Dedifferentiated amniotic fluid mesenchymal stem cell (primary cell): ENCODE results near the gene PIP5K1B.
A peak's percentile ranks its signal among the peaks of the same experiment; 100 is the strongest.

Experiments
- DNase-seq: peaks from one replicate; pipeline ENCODE4 v3.0.0-alpha.2; 2016; ENCODE audit errors: extremely low spot score

PIP5K1B gene

DNA sequence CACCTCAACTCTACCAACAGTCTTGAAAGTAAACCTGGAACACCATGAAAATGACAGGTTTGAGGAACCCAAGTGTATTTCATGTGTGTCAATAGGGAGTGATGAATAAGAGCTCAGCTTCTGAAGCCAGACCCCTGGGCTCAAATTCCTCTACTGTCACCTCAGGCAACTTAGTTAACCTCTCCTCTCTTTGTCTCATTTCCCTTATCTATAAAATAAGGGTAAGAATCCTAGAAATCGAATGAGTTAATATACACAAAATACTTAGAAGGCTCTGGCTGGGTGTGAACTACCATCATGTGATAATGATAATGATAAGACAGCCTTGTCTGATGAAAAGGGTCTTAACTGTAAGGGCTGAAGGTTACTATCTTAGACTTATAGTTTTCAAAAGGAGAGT, 66.3 kb downstream of the PIP5K1B start:
- DNase-seq = no peak

- DNase-seq = no peak
Measured at GRCh38 chr9:68775003-68775730, 70.1 kb downstream of the PIP5K1B start.

GRCh38 chr9:68777070-68777763, 72.2 kb downstream of the PIP5K1B start:
- DNase-seq = no peak

- no peak for DNase-seq
Measured at GRCh38 chr9:68778635-68779034, 73.6 kb downstream of the PIP5K1B start.

GRCh38 chr9:68779558-68780379, 74.7 kb downstream of the PIP5K1B start:
- peak; percentile 94 for DNase-seq

DNA sequence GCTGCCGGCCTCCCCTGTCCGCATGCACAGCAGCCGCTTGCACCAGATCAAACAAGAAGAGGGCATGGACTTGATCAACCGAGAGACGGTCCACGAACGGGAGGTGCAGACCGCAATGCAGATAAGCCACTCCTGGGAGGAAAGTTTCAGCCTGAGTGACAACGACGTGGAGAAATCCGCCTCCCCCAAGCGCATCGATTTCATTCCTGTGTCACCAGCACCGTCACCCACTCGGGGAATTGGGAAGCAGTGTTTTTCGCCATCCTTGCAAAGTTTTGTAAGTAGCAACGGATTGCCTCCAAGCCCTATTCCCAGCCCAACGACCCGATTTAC, 75.3 kb downstream of the PIP5K1B start:
- DNase-seq = peak; percentile 16

DNA sequence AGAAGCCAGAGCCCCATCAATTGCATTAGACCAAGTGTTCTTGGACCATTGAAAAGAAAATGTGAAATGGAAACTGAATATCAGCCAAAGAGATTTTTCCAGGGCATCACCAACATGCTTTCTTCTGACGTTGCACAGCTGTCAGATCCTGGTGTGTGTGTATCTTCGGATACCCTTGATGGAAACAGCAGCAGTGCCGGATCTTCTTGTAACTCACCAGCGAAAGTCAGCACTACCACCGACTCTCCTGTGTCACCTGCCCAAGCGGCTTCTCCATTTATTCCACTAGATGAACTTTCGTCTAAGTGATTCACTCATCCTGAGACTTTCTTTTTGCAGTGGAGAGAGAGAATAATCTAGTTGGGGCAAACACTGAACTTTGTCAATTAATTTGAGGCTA, 75.7 kb downstream of the PIP5K1B start:
- DNase-seq = no peak

GRCh38 chr9:68781928-68782327, 76.9 kb downstream of the PIP5K1B start:
- DNase-seq = no peak

GRCh38 chr9:68782546-68782945, 77.5 kb downstream of the PIP5K1B start:
- DNase-seq = no peak

- no peak for DNase-seq
Measured at GRCh38 chr9:68785965-68786364, 80.9 kb downstream of the PIP5K1B start.

DNA sequence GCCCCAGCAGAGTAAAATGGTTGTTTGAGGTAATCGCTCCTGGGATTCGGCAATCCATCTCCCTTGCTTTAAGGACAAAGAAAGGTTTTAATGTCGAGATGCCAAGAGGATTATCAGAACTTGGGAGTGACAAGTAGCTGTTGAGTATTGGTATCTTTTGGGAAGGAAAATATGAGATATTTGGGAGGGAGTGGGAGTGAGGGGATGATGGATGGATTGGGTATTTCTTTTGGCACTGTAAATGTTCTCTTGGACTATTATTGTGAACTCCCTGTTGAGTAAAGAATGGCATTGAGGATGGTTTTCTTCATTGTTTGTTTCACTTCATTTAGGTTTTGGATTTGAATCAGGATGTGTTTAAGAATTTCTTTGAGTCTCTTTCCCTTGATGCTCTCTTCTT, 86.1 kb downstream of the PIP5K1B start:
- no peak for DNase-seq

DNA sequence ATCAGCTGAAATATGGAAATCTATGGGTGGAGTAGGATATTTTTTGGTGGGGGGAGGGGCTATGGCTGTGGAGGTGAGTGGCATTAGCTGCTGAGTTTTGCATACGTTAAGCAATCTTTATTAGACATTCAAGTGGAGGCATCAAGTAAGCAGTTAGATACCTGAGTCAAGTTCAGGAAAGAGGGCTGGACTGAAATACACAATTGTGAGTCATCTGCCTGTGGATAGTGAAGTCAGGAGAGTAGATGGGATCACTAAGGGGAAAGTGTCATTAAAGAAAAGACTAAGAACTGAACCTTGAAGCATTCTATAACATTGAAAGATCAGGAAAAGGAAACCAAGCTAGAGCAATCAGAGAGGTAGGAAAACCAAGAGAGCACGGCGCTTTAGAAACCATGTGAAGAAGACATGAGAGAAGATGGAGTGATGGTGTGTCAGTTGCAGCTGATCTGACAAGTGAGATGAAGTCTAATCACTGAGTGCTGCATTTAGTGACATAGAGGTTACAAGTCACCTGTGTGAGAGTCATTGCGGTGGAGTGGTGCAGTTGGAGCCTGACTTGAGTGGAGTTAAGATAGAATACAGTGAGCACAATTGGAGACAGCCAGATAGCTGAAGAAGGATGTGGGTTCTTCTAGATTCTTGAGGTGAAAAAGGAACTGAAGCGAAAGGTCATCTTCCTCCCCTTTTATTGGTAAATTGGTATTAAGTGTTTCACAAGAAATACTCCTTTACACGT, 88.7 kb downstream of the PIP5K1B start:
- no peak for DNase-seq

DNA sequence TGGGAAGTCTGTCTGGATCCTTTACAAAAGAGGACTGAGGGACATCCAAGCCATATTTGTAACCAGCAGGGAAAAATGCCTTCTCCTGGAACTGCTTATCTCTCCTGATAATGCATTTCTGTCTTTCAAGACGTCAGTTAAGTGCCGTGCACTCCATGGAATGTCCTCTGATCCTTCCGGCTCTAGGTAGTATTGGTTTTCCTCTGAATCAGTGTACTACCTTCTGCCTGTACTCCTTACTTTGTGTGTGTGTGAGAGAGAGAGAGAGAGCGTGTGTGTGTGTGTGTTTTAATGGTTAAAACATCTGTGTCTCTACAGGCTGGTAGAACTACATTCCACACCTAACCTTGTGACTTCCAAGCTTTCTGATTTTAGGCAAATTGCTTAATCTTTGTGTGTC, 89.9 kb downstream of the PIP5K1B start:
- DNase-seq = no peak

DNA sequence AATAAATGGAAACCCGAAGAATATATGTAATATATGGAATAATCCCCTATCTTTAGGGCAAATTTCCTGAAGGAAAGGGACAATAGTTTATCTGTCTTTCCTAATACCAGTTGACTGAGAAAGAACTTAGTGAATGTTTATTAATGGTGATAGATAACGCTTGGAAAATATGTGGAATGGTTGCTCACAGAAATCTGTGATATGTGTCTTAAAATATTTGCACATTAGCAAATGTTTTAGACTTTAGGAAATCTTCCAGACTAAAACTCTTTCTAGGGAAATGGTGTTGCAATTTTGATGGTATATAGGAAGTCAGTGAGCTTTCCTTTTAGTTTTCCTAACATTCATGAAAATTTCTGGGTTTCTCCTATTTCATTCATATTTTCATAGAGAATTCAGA, 90.4 kb downstream of the PIP5K1B start:
- DNase-seq = no peak

DNA sequence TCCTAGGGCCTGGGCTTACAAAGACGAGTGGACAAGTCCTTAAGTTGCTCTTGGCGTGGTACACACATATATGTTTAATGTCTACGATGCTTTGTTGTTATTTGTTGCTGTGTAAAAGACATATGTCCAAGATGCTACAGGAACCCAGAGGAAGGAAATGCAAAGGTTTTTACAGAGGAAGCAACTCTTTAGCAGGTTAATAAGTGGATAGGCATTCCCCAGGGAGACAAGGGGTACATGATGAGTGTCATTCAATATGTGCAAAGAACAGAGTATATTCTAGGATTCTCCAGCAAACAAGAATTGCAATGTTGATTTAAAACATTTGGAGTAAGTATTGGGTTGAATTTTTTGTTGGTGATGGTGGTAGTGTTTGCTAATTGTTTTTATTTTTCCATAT, 92.1 kb downstream of the PIP5K1B start:
- no peak for DNase-seq

GRCh38 chr9:68798423-68798822, 93.4 kb downstream of the PIP5K1B start:
- DNase-seq = no peak

- DNase-seq = no peak
Measured at GRCh38 chr9:68800836-68801235, 95.8 kb downstream of the PIP5K1B start.

GRCh38 chr9:68802525-68803015, 97.5 kb downstream of the PIP5K1B start:
- DNase-seq = no peak

DNA sequence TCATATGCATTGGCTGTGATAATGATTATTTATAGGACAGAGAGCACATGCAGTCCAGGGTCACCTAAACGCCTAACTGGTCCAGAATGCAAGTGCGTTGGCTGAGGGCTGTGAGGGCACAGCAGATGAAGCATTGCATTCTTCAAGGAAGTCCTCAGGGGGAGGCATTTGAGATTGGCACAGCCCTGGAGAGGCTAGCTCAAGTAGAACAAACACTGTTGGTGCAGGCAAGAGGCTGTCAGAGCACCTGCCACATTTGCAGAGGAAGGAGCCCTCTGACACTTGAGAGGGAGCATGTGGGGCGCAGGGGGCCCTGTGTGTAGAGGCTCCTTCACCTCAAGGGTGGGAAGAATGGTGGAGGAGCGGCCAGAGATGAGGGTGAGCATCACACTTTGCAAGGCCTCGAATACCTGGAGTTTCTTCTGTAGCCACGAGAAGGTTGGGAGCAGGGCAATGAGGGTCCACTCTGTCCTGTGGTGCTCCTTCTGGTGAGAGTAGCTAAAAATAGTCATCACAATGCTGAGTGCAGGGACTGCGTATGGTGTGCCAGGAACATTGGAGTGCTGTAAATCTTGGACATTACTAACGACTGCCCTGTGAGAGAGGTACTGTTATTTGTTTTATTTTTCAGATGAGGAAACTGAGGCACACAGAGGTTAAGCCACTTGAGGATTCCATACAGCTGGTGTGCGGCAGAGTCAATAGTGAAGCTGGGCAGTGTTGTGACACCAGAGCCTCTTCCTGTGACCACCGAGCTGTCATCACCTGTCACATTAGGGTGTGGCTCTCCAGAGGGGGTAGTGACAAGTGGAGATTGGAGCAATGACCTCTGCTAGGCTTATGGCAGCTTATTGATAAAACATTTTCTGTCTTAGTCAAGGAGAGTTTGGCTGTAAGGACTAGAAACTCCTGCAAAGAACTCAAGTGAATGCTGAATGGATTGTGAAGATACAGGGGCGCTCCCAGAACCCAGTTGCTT, 100.2 kb downstream of the PIP5K1B start:
- no peak for DNase-seq

DNA sequence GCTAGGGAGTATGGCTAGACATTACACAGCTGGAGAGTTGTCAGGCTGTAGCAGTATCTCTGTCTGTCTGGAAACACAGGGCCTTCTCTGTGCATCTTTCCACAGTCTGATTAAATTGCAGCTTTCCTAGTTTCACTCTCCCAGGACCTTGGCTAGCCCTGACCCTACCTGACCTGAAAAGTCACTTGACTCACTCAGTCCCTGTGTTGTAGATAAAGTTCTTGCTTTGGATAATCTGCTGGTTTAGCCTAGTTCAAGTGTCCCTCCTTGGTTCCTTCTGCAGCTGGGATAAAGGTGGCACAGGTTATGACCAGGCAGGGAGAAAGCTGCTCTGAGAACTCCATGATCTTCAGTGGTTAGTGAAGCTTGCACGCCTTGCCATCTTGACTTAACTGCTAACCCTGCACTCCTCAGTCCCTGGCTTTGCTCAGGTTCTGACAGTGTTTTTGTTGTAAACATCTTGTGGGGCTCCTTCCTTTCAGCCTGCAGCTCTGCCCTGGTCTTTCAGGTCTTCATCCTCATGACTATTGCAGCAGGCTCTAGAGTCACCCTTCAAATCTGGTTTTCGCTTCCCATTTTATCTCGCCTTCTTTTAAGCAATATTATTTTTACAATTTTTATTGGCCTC, 101.0 kb downstream of the PIP5K1B start:
- DNase-seq = no peak
